Measurements from ENCODE around the gene PDLIM5.
"Not testable (repeated sequence)": the region's sequence is repeated elsewhere in the genome, so short reads cannot be mapped to it uniquely, and the experiment has no call there.

Gene PDLIM5

GRCh38 chr4:94665021-94665420 is 213.3 kb downstream of the PDLIM5 start:
- not testable (repeated sequence) for DNase-seq

DNA sequence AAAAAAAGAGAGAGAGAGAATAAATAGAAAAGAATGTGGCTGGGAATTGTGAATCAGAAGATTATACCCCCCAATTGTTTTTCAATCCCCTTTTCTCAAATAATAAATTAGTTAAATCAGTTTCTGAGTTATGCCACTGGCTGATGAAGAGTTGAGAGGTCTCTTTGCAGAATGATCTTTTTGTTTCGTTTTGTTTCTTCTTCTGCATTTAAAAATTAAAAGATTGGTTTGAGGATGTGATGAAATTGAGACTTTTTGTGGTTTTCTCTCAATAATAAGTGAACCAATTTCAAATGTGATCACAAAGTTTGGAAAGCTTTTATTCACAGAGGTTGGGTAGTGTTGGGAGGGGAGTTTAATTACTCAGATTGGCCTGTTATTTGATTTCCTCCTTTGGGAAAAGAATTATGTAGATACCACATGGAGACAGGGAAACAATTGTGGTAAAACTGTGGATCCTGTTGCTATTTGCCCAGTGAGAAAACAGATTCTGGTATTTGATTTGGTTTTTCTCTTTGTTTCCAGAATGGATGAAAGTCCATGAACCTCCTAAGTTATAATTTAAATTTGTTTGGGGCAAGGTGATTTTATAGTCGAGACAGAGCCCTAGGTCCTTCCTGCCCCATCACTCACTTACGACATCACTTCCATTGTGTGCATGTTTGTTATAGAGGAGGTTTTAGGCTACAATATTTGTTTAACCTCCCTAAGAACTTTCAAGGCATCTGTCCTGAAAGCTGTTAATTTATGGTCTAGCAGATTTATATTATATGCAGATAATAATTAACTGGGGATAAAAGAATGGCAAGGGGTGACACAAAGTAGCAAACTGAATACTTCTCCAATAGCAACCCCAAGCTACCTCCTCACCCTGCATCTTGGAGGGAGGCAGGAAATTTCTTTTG is 214.0 kb downstream of the PDLIM5 start:
- DNase-seq: no peak

DNA sequence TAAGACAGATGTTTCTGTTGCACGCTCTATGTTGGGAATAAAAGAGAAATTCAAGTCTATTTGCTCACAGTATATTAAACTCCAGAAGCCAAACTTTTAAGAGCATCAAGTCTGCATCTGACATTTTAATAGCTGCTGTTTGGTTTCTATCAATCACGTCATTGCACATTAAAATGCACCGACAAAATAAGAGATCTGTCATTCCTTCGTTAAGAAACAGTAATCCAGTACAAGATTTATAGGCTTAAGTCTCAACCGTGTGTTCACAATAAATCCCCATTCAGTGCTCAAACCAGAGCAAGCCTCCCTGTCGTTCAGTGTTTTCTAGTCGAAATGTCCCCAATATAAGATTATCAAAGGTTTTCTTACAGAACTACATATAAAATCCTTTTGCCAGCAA is 217.0 kb downstream of the PDLIM5 start:
- DNase-seq: no peak

DNA sequence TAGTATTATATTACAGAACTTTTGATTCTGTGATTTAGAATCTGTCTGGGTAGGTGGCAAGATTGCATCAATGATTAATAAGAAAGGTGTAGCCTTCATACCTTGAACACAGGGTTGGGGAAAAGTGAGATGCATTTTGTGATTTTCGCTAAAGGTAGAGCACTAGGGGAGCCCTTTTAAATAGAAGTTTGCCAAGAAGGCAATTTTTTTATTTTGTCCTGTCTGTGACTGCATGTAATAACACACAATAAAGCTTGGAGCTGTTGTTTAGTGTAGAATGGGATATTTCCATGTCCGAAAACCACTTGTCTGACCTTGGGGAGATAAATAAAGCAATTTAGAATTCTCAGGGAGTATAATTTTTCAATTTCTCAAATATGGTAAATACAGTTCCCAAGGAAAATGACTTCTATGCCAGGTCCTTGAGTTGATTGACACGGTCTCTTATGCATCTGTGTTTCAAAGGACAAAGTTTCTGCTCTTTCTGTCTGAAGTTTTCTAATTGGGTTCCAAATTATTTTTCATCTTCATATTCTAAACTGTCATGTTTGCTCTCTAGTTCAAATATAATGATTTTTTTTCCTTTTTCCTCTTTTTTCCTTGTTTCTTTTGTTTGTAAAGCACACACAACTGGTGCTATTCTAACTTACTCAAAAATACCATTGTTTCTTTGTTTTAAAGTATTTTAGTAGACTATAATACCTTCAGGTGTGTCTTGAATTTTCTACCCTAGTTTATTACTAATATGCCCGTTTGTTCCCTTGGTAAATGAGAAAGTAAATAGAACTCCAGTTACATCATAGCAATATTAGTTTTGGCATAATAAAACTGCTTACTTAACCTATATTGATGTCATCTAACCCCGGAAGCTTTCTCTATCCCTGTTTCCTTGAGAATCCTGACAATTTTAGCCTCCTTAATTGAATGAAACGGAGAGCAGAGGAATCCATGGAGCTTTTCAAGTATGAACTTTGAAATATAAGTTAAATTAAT is 218.2 kb downstream of the PDLIM5 start:
- no peak for DNase-seq

DNA sequence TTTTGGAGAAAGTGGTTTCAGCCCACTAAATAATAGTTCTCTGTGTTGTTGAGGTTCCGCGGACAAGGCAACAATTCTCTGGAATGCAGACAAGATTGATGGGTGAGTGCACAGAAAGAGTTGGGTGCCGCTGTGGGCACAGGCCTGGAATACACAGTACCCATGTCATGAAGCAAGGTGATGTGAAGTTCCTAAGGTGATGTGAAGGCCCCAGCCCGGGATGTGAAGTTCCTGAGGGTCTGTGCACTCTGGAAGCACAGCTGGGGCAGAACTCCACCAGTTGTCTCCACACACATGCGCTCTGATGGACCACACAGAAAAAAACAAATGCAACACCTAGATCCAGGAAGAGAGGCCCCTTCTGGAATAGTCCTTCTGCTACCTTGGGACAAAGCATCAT is 219.4 kb downstream of the PDLIM5 start:
- no peak for DNase-seq

- DNase-seq: no peak
Observed at GRCh38 chr4:94673961-94674360, 222.2 kb downstream of the PDLIM5 start.

DNA sequence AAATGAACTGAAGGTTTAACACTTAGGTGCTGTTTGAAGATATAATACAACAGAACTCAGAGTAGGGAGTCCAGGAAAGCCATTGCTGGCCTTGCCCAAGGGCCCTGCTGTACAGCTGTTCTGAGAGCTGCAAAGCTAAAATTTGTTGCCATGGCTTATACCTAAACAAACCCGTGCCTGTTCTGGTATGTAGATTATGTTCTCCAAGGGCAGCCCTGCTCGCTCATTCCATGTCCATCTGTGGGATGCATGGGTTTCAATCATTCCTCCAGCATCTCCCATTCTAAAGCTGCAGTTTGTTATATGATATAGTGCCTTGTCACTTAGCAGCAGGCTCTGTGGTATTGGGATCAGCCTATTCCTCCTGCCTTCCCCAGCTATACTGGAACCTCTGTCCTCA is 225.2 kb downstream of the PDLIM5 start:
- DNase-seq: no peak

GRCh38 chr4:94678896-94679295 is 227.2 kb downstream of the PDLIM5 start:
- DNase-seq: no peak

GRCh38 chr4:94680176-94680862 is 228.6 kb downstream of the PDLIM5 start:
- no peak for DNase-seq

DNA sequence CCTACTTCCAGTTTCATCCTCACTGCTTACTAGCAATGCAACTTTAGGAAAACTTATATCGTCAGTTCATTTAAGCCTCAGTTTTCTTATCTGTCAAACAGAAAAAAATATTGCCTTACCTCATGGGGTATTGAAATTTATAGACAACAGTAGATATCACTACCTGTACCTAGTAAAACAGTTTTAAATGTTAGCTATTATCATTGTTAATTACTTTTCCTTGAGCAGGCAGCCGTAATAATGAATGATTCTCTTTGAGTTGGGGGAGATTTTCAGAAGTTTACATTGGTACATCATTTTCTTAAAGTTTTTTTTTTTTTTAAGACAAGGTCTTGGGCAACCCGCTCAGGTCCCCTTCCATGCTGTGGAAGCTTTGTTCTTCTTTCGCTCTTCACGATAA is 234.3 kb downstream of the PDLIM5 start:
- no peak for DNase-seq

DNA sequence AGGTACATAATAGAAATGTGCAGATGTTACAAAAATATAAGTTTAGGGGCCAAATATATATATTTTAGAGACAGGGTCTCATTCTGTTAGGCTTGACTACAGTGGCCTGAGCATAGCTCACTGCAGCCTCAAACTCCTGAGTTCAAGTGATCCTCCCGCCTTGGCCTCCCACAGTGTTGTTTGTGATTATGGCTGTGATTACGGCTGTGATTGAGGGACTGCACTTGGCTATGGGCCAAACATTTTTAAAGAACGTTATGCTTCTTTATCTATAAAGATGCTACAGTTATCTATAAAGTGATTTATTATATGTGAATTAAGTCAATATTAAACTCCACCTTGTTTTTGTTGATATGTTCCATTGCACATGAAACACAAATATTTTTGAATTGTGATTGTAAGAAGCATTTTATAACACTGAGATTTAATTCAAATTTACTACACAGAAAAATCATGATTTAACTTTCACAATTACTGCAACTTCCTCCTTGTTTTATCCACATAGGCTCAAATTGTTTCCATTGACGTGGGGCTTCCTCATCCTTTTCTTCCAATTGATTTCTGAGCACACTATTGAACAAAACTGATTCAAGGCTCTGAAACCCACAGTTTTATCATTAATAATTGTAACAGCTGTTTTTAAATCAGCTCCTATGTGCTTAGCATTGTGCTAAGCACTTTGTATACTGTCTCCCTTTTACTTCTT is 237.6 kb downstream of the PDLIM5 start:
- DNase-seq: no peak

- no peak for DNase-seq
Observed at GRCh38 chr4:94690851-94691254, 239.1 kb downstream of the PDLIM5 start.

- DNase-seq: no peak
Observed at GRCh38 chr4:94691552-94691951, 239.8 kb downstream of the PDLIM5 start.

- DNase-seq: no peak
Observed at GRCh38 chr4:94695384-94695783, 243.6 kb downstream of the PDLIM5 start.

GRCh38 chr4:94698187-94698586 is 246.4 kb downstream of the PDLIM5 start:
- DNase-seq: no peak

DNA sequence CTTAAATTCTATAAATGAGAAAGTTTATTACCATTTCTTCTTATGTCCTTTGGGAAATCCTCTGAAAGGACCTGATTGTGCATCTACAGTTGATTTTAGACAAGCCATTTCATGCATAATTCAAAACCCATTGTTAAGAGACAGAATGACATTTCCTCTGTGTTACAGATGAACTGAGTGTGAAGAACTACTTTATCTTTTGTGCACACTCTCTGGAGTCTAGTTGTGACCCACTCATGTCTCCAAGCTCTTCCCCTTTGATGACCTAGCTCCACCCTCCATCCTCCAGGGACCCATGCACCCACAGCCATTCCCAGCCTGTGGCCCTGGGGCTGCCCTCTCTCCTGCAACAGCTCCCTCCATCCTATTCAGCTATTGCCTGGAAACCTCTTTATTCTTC is 248.6 kb downstream of the PDLIM5 start:
- no peak for DNase-seq

GRCh38 chr4:94701631-94702300 is 250.0 kb downstream of the PDLIM5 start:
- DNase-seq: no peak

DNA sequence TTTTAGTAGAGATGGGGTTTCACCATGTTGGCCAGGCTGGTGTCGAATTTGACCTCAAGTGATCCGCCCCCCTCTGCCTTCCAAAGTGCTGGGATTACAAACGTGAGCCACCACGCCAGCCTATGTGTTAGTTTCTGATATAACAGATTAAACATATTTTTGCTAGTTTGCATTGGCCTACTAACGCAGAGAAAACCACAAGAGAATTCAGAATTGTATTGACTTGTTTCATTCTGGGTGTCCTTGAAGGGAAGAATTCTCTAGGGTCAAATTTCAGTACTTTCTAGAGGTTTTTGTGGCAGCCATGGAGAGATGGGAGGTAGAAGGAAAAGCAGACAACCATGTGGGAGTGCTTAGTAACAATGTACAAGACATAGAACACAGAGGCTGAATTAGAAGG is 259.9 kb downstream of the PDLIM5 start:
- DNase-seq: no peak

- DNase-seq: no peak
Observed at GRCh38 chr4:94714365-94715160, 262.8 kb downstream of the PDLIM5 start.

DNA sequence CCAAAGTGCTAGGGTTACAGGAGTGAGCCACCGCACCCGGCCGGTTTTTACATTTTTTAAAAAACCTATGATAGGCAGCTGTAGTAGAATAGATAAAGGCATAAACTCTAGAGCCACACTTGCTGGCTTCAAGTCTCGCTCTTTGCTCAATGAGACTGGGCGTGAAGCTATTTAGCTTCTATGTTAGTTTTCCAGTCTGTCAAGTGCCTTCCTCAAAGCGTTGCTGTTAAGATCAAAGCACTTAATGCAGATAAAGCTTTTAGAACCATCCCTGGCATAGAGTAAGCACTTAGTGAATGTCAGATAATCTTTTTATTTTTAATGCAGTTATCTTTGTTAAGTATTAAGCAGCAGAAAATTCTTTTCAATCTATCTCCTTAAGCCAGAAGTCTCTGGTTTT is 264.0 kb downstream of the PDLIM5 start:
- DNase-seq: no peak

Data from stimulated activated CD4-positive, alpha-beta T cell treated with anti-CD3 and anti-CD28 coated beads, Interleukin-12 subunit alpha, Interleukin-12 subunit beta, amount 100 ng/mL, for 4 hours (primary cell).